IMR-90 (cell line): ENCODE data around the gene ADGRG4. TPM values are rescaled to one million over a fixed set of nuclear protein-coding genes. Genes with fewer than 3 reads are reported as not detected.

ENCODE experiments used
- ATAC-seq: fragments of 200-7000 bp; cut with Tn5 transposase; 2 replicates; pipeline ENCODE4 v1.9.1; 2020; ENCODE audit warnings: low read depth, mild to moderate bottlenecking, moderate library complexity
- BruUV-seq: library from RNA; stranded (reverse); fragments of 400-500 nt; replicated peaks from 2 replicates; lab custom pipeline; 2021; lab: Mats Ljungman, UMichigan
- CTCF ChIA-PET: fragments of 300-600 bp; formaldehyde crosslinking; extraction: SDS; loops from one replicate; lab custom pipeline; 2021; ENCODE audit warnings: antibody characterized with exemption; lab: Yijun Ruan, JAX
- POLR2A ChIA-PET: fragments of 300-600 bp; sonication (Branson Sonifier 250); formaldehyde crosslinking; loops from one replicate; lab custom pipeline; 2022; ENCODE audit warnings: antibody characterized with exemption; ENCODE audit not compliant: unreplicated experiment; lab: Charles Lee
- DNase-seq: peaks from one replicate; pipeline ENCODE4 v3.0.0; 2013
- H2AFZ ChIP-seq: replicated peaks from 2 replicates; pipeline ENCODE3; 2013; ENCODE audit warnings: low read length, mild to moderate bottlenecking; ENCODE audit not compliant: poor library complexity
- H2AK5ac ChIP-seq: 2 replicates; pipeline ENCODE4 v1.6.1; 2013; ENCODE audit warnings: low read depth, low read length, inconsistent platforms
- H2AK9ac ChIP-seq: replicated peaks from 2 replicates; pipeline ENCODE3; 2013; ENCODE audit warnings: mild to moderate bottlenecking, low read depth, low read length, moderate library complexity; ENCODE audit not compliant: poor library complexity
- H2BK120ac ChIP-seq: 2 replicates; pipeline ENCODE4 v1.6.1; 2013; ENCODE audit warnings: low read depth, low read length, inconsistent platforms
- H2BK15ac ChIP-seq: 3 replicates; pipeline ENCODE4 v1.6.1; 2013; ENCODE audit warnings: low read depth, low read length, inconsistent platforms
- H2BK20ac ChIP-seq: 2 replicates; pipeline ENCODE4 v1.6.1; 2013; ENCODE audit warnings: low read depth, mild to moderate bottlenecking, inconsistent platforms, low read length, moderate library complexity
- H2BK5ac ChIP-seq: 2 replicates; pipeline ENCODE4 v1.6.1; 2013; ENCODE audit warnings: mild to moderate bottlenecking, low read depth, low read length, inconsistent platforms; ENCODE audit not compliant: poor library complexity, severe bottlenecking
- H3K14ac ChIP-seq: replicated peaks from 2 replicates; pipeline ENCODE4 v1.6.1; 2013; ENCODE audit warnings: low read depth, low read length, inconsistent platforms
- H3K18ac ChIP-seq: 2 replicates; pipeline ENCODE4 v1.6.1; 2013; ENCODE audit warnings: low read depth, low read length, control low read depth
- H3K23ac ChIP-seq: 2 replicates; pipeline ENCODE4 v1.6.1; 2013; ENCODE audit warnings: low read depth, low read length, inconsistent platforms
- H3K27ac ChIP-seq: 2 replicates; pipeline ENCODE4 v1.5.1; 2013; ENCODE audit warnings: mild to moderate bottlenecking, control low read depth, low read length; ENCODE audit not compliant: insufficient read depth
- H3K27me3 ChIP-seq: 2 replicates; pipeline ENCODE4 v1.6.1; 2013; ENCODE audit warnings: low read length; ENCODE audit not compliant: control insufficient read depth, insufficient read depth
- H3K36me3 ChIP-seq: 2 replicates; pipeline ENCODE4 v1.6.1; 2013; ENCODE audit warnings: low read length, mixed read lengths; ENCODE audit not compliant: control insufficient read depth, insufficient read depth
- H3K4ac ChIP-seq: 2 replicates; pipeline ENCODE4 v1.6.1; 2013; ENCODE audit warnings: low read depth, low read length, inconsistent platforms
- H3K4me1 ChIP-seq: 2 replicates; pipeline ENCODE4 v1.6.1; 2013; ENCODE audit warnings: low read length, mixed read lengths; ENCODE audit not compliant: control insufficient read depth, insufficient read depth
- H3K4me2 ChIP-seq: 2 replicates; pipeline ENCODE4 v1.6.1; 2013; ENCODE audit warnings: low read depth, mild to moderate bottlenecking, control low read depth, low read length, moderate library complexity
- H3K4me3 ChIP-seq: 2 replicates; pipeline ENCODE4 v1.5.1; 2013; ENCODE audit warnings: low read depth, mild to moderate bottlenecking, control low read depth, low read length, moderate library complexity; ENCODE audit not compliant: insufficient read depth
- H3K56ac ChIP-seq: 2 replicates; pipeline ENCODE4 v1.6.1; 2013; ENCODE audit warnings: low read length, inconsistent platforms; ENCODE audit not compliant: insufficient read depth; ENCODE audit errors: extremely low read depth
- H3K79me1 ChIP-seq, 2 experiments: 2 replicates each; pipeline ENCODE4 v1.6.1; 2013; ENCODE audit warnings: low read length in 2 of 2, inconsistent platforms in 1 of 2, low read depth in 1 of 2
- H3K9ac ChIP-seq: 2 replicates; pipeline ENCODE4 v1.6.1; 2013; ENCODE audit warnings: low read depth, low read length, control low read depth
- H3K9me1 ChIP-seq: 2 replicates; pipeline ENCODE4 v1.6.1; 2013; ENCODE audit warnings: low read length, inconsistent platforms; ENCODE audit not compliant: insufficient read depth
- H3K9me3 ChIP-seq: 2 replicates; pipeline ENCODE4 v1.6.1; 2013; ENCODE audit warnings: low read length; ENCODE audit not compliant: control insufficient read depth, insufficient read depth
- H4K20me1 ChIP-seq: 2 replicates; pipeline ENCODE4 v1.6.1; 2013; ENCODE audit warnings: low read length, inconsistent platforms; ENCODE audit not compliant: insufficient read depth
- H4K5ac ChIP-seq: 2 replicates; pipeline ENCODE4 v1.6.1; 2013; ENCODE audit warnings: mild to moderate bottlenecking, low read depth, low read length, control low read depth
- H4K8ac ChIP-seq, 2 experiments: 2 replicates each; pipeline ENCODE4 v1.6.1; 2013; ENCODE audit warnings: low read depth in 2 of 2, low read length in 2 of 2, control low read depth in 1 of 2, inconsistent platforms in 1 of 2
- H4K91ac ChIP-seq: 2 replicates; pipeline ENCODE4 v1.6.1; 2013; ENCODE audit warnings: low read depth, low read length, inconsistent platforms; ENCODE audit not compliant: insufficient read depth
- BHLHE40 ChIP-seq: fragments of 150-350 bp; IDR thresholded peaks from 2 replicates; pipeline ENCODE4 v1.6.1; 2016; ENCODE audit warnings: mild to moderate bottlenecking, low read depth, low read length
- CEBPB ChIP-seq: IDR thresholded peaks from 2 replicates; pipeline ENCODE4 v1.6.1; 2012; ENCODE audit warnings: low read depth, low read length, improper control_type of control experiment
- CHD1 ChIP-seq: IDR thresholded peaks from 2 replicates; pipeline ENCODE4 v1.6.1; 2012; ENCODE audit warnings: low read depth, low read length, improper control_type of control experiment
- FOS ChIP-seq: fragments of 150-350 bp; IDR thresholded peaks from 2 replicates; pipeline ENCODE4 v1.6.1; 2016; ENCODE audit warnings: low read depth, low read length
- MAFK ChIP-seq: IDR thresholded peaks from 2 replicates; pipeline ENCODE4 v1.6.1; 2012; ENCODE audit warnings: low read depth, low read length, improper control_type of control experiment
- MAZ ChIP-seq: IDR thresholded peaks from 2 replicates; pipeline ENCODE4 v1.6.1; 2012; ENCODE audit warnings: low read depth, mild to moderate bottlenecking, low read length, improper control_type of control experiment, moderate library complexity, borderline replicate concordance
- MXI1 ChIP-seq: IDR thresholded peaks from 2 replicates; pipeline ENCODE4 v1.6.1; 2012; ENCODE audit warnings: low read depth, mild to moderate bottlenecking, low read length, moderate library complexity, borderline replicate concordance
- POLR2A ChIP-seq: IDR thresholded peaks from 2 replicates; pipeline ENCODE4 v1.6.1; 2012; ENCODE audit warnings: mild to moderate bottlenecking, low read depth, low read length
- RAD21 ChIP-seq: IDR thresholded peaks from 2 replicates; pipeline ENCODE4 v1.6.1; 2012; ENCODE audit warnings: low read length, improper control_type of control experiment
- SMC3 ChIP-seq: fragments of 150-350 bp; IDR thresholded peaks from 2 replicates; pipeline ENCODE4 v1.6.1; 2016; ENCODE audit warnings: low read depth, mild to moderate bottlenecking, antibody characterized with exemption, low read length, moderate library complexity
- WGBS, 2 experiments: methylation state at CpG; one replicate each; pipeline versions ENCODE4 v1.1.5 to v1.1.7; 2013; ENCODE audit warnings: missing lambda C conversion rate in 2 of 2; ENCODE audit not compliant: insufficient read length in 1 of 2; ENCODE audit errors: extremely low coverage in 2 of 2; 5-methylcytosine and 5-hydroxymethylcytosine counted together
- dilution Hi-C: fragments of 300-500 bp; cut with HindIII; formaldehyde crosslinking; loops from one replicate; pipeline ENCODE4 v1.14.3; 2018; ENCODE audit warnings: low sequenced_read_pairs; ENCODE audit not compliant: unreplicated experiment
- in situ Hi-C: fragments of 300-500 bp; cut with MboI; formaldehyde crosslinking; loops from 3 replicates; pipeline ENCODE4 v1.14.3; 2019; ENCODE audit warnings: low sequenced_read_pairs, inconsistent platforms, mixed read lengths
- intact Hi-C: fragments of 100-400 bp; cut with micrococcal nuclease; formaldehyde crosslinking; loops from 2 replicates; pipeline ENCODE4 v1.10.0; 2022
- polyA plus RNA-seq, 3 experiments: library from polyadenylated mRNA; depleted of rRNA; stranded (reverse); fragments of >200 nt; gene quantifications; 2 replicates each; pipeline ENCODE4 v1.2.3, GENCODE V29; 2012; ENCODE audit warnings: low replicate concordance in 1 of 3
- total RNA-seq: library from RNA; depleted of rRNA; stranded (reverse); fragments of >200 nt; gene quantifications from 2 replicates; pipeline ENCODE4 v1.2.3, GENCODE V29; 2012
- TF ChIP-seq, protein P1 (sequence below): conservative IDR thresholded peaks from 2 replicates; pipeline ENCODE4 v1.5.1; 2012; ENCODE audit warnings: mild to moderate bottlenecking, low read depth, low read length, improper control_type of control experiment
- TF ChIP-seq, protein P2 (sequence below): fragments of 150-350 bp; IDR thresholded peaks from 2 replicates; pipeline ENCODE4 v1.6.1; 2016; ENCODE audit warnings: low read depth, mild to moderate bottlenecking, low read length, moderate library complexity, borderline replicate concordance
- TF ChIP-seq, protein P3 (sequence below): fragments of 150-350 bp; IDR thresholded peaks from 2 replicates; pipeline ENCODE4 v1.6.1; 2017; ENCODE audit warnings: mild to moderate bottlenecking, antibody characterized with exemption, low read length, low read depth

ADGRG4 gene
- total and polyA plus RNA-seq, 2 of the 4 experiments (the other 2 are of a cell fraction) = under 0.01 TPM; not detected in 1

DNA sequence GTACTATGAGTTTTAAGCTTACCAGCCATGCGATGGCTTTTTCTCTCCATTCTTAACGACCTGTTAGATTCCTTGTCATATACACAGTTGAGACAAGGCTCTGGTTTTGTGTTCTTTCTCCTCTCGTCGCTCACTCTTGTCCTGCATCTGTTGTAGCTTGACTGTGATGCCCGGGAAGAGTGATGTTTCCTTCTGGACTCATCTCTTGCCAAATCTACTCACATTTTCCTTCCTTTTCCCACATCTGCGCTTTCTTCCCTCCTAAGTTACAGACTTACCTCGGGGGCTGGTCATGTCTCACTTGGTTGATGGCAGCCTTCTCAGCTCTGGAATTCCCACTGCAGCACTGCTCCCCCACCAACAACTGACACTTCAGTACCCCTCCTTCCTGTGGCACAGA is 44.7 kb upstream of the ADGRG4 start:
- in situ Hi-C loops (no loop called here), intact Hi-C loops (loop anchor here (10.0 kb wide), 1 partner anchor 589 kb away; no protein-coding TSS in a partner anchor), dilution Hi-C loops (no loop called here)
- Histone ChIP-seq H4K5ac (no peak overlapping the region), H3K14ac (no peak overlapping the region), H3K79me1 (no peaks in the 10 kb centered on the region), H3K36me3 (no peaks in the 10 kb centered on the region), H3K56ac (no peak overlapping the region), H2AK5ac (no peak overlapping the region), H2BK20ac (no peak overlapping the region), H3K9ac (no peak overlapping the region), H2AFZ (peak overlapping the region; percentile 64), H3K27ac (no peak overlapping the region), H3K4me3 (no peak overlapping the region), H2BK5ac (no peak overlapping the region), H4K20me1 (no peaks in the 10 kb centered on the region), H2BK15ac (no peak overlapping the region; the same call in 2 of the 3 replicates), H2BK120ac (no peak overlapping the region; the same call in 1 of the 2 replicates), H4K8ac (no peak overlapping the region), H4K91ac (no peak overlapping the region), H3K4me2 (peak overlapping the region; percentile 17; the same call in 1 of the 2 replicates), H3K27me3 (no peaks in the 10 kb centered on the region), H3K9me3 (no peaks in the 10 kb centered on the region), H2AK9ac (no peak overlapping the region), H3K23ac (no peak overlapping the region), H3K18ac (peak overlapping the region; percentile 2; the same call in 1 of the 2 replicates), H3K4me1 (peaks cover 12% of the 10 kb centered on the region), H3K9me1 (peaks cover 5% of the 10 kb centered on the region; the same call in 1 of the 2 replicates), H3K4ac (no peak overlapping the region)
- TF ChIP-seq MAFK = no peak
- no peak for TF ChIP-seq MXI1
- no peak for TF ChIP-seq SMC3
- TF ChIP-seq, protein P1, sequence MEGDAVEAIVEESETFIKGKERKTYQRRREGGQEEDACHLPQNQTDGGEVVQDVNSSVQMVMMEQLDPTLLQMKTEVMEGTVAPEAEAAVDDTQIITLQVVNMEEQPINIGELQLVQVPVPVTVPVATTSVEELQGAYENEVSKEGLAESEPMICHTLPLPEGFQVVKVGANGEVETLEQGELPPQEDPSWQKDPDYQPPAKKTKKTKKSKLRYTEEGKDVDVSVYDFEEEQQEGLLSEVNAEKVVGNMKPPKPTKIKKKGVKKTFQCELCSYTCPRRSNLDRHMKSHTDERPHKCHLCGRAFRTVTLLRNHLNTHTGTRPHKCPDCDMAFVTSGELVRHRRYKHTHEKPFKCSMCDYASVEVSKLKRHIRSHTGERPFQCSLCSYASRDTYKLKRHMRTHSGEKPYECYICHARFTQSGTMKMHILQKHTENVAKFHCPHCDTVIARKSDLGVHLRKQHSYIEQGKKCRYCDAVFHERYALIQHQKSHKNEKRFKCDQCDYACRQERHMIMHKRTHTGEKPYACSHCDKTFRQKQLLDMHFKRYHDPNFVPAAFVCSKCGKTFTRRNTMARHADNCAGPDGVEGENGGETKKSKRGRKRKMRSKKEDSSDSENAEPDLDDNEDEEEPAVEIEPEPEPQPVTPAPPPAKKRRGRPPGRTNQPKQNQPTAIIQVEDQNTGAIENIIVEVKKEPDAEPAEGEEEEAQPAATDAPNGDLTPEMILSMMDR = no peak
- TF ChIP-seq, protein P2, sequence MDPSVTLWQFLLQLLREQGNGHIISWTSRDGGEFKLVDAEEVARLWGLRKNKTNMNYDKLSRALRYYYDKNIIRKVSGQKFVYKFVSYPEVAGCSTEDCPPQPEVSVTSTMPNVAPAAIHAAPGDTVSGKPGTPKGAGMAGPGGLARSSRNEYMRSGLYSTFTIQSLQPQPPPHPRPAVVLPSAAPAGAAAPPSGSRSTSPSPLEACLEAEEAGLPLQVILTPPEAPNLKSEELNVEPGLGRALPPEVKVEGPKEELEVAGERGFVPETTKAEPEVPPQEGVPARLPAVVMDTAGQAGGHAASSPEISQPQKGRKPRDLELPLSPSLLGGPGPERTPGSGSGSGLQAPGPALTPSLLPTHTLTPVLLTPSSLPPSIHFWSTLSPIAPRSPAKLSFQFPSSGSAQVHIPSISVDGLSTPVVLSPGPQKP = no peak
- no peak for TF ChIP-seq RAD21
- no peak for TF ChIP-seq CHD1
- no peak for TF ChIP-seq MAZ
- TF ChIP-seq BHLHE40 = no peak
- TF ChIP-seq, protein P3, sequence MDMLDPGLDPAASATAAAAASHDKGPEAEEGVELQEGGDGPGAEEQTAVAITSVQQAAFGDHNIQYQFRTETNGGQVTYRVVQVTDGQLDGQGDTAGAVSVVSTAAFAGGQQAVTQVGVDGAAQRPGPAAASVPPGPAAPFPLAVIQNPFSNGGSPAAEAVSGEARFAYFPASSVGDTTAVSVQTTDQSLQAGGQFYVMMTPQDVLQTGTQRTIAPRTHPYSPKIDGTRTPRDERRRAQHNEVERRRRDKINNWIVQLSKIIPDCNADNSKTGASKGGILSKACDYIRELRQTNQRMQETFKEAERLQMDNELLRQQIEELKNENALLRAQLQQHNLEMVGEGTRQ = no peak
- no peak for TF ChIP-seq FOS
- no peak for TF ChIP-seq CEBPB
- no peak for TF ChIP-seq POLR2A
- ChIA-PET CTCF (no interaction called here), POLR2A (no interaction called here)
- ATAC-seq (no peak), DNase-seq (no peak)
- no TSS peak for BruUV-seq
- 16% methylated on average over 6 of the region's 7 CpGs; no CpG with 5 or more reads in 1 of the 2 experiments for WGBS, 2 experiments
